Mesothelial cell of epicardium (in vitro differentiated cells): ENCODE results near the gene FUT8. TPM values are rescaled to one million over a fixed set of nuclear protein-coding genes. Genes with fewer than 3 reads are reported as not detected.

Experiments
- DNase-seq, 2 experiments: peaks; one replicate each; pipeline ENCODE4 v3.0.0; 2021; ENCODE audit warnings: low spot score in 2 of 2; ENCODE audit not compliant: unreplicated experiment in 2 of 2
- H3K27ac Mint-ChIP-seq: 2 replicates; pipeline ENCODE4 v1.8.0; 2021; ENCODE audit warnings: mixed read lengths
- H3K27me3 Mint-ChIP-seq: 2 replicates; pipeline ENCODE4 v1.8.0; 2021; ENCODE audit warnings: low read depth, mixed read lengths
- H3K36me3 Mint-ChIP-seq: 2 replicates; pipeline ENCODE4 v1.8.0; 2021; ENCODE audit warnings: mixed read lengths
- H3K4me1 Mint-ChIP-seq: 2 replicates; pipeline ENCODE4 v1.8.0; 2021; ENCODE audit warnings: mixed read lengths
- H3K4me3 Mint-ChIP-seq: 2 replicates; pipeline ENCODE4 v1.8.0; 2021; ENCODE audit warnings: mild to moderate bottlenecking, moderate library complexity, mixed read lengths
- H3K9me3 Mint-ChIP-seq: 2 replicates; pipeline ENCODE4 v1.8.0; 2021; ENCODE audit warnings: mixed read lengths
- total RNA-seq: library from RNA; stranded (reverse); gene quantifications from 3 replicates; pipeline ENCODE4 v1.2.1, GENCODE V29; 2021
- TF ChIP-seq, protein P1 (sequence below): fragments of 200-600 bp; sonication (generic); IDR thresholded peaks from one replicate; pipeline ENCODE4 v1.5.0; 2021; ENCODE audit warnings: antibody characterized with exemption; ENCODE audit not compliant: unreplicated experiment

Gene FUT8
- total RNA-seq, 1 donor from 2014 or later, result 49.4 TPM

DNA sequence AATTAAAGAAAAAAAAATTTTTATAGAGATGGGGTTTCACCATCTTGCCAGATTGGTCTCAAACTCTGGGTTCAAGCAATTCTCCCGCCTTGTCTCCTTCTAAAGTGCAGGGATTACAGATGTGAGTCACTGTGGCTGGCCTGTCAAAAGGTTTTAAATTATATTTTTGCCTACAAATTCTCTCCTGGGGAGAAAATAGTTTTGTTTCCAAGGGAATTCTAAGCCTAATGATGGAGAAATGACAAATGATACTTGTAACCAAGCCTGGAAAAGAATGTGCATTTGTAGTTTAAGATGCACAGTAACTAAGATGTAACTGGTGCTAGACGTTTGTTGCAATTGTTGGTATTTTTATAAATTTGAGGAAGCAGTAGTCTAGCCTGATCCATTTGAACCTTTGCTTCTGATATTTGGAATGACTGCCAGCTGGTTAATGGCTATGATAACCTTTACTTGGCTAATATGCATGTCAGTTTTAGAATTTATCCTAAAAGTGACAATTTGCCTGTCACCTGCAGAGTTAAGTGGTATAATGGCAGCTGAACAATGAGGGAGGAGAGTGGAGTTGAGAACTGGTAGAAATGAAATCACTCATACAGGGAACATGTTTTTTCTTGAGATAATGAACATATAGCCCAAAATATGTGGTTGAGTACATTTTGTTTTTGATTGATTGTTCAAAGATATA is 148.0 kb downstream of the FUT8 start:
- TF ChIP-seq, protein P1, sequence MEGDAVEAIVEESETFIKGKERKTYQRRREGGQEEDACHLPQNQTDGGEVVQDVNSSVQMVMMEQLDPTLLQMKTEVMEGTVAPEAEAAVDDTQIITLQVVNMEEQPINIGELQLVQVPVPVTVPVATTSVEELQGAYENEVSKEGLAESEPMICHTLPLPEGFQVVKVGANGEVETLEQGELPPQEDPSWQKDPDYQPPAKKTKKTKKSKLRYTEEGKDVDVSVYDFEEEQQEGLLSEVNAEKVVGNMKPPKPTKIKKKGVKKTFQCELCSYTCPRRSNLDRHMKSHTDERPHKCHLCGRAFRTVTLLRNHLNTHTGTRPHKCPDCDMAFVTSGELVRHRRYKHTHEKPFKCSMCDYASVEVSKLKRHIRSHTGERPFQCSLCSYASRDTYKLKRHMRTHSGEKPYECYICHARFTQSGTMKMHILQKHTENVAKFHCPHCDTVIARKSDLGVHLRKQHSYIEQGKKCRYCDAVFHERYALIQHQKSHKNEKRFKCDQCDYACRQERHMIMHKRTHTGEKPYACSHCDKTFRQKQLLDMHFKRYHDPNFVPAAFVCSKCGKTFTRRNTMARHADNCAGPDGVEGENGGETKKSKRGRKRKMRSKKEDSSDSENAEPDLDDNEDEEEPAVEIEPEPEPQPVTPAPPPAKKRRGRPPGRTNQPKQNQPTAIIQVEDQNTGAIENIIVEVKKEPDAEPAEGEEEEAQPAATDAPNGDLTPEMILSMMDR, result no peak
- peaks cover 18% of the 10 kb centered on the region for H3K36me3 Mint-ChIP-seq
- H3K27ac Mint-ChIP-seq, result no peak overlapping the region
- no peak for DNase-seq
- H3K27me3 Mint-ChIP-seq, result no peaks in the 10 kb centered on the region
- H3K4me3 Mint-ChIP-seq, result no peak overlapping the region
- H3K4me1 Mint-ChIP-seq, result peaks cover 4% of the 10 kb centered on the region
- H3K9me3 Mint-ChIP-seq, result peaks cover 10% of the 10 kb centered on the region

DNA sequence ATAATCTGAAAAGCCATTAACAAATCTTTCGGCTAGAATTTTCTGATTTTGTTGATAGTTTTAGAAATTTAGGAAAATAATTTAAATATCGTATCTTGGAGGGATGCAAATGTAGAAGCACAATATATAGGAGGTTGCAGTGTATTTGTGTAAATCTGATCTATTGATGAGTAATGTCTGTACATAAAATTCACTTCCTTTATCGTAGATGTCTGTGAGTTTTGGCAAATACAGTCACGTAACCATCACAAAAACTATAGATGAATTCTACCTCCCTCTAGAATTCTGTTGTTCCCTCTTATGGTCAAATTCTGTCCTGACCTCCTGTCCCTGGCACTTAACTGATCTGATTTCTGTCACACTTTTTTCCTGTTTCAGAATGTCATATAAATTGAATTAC is 151.8 kb downstream of the FUT8 start:
- no peaks in the 10 kb centered on the region for H3K27me3 Mint-ChIP-seq
- peaks cover 8% of the 10 kb centered on the region for H3K4me1 Mint-ChIP-seq
- H3K27ac Mint-ChIP-seq, result no peak overlapping the region

DNA sequence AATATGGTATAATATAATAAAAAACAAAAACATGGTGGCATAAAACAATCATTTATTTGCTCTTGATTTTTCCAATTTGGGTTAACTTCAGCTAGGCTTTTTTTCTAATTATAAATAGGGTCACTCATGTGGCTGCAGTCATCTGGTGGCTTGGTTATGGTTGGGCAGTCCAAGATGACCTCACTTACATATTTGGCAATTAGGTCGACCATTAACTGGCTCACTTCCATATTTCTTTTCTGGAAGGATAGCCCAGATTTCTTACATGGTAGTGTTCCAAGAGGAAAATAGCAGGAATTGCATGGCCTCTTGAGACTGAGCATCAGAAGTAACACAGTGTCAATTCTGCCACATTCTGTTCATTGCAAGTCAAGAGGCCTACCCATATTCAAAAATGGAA is 153.4 kb downstream of the FUT8 start:
- H3K4me1 Mint-ChIP-seq, result peaks cover 3% of the 10 kb centered on the region
- H3K27me3 Mint-ChIP-seq, result no peaks in the 10 kb centered on the region
- peaks cover 18% of the 10 kb centered on the region for H3K36me3 Mint-ChIP-seq
- no peak overlapping the region for H3K4me3 Mint-ChIP-seq
- H3K9me3 Mint-ChIP-seq, result peaks cover 16% of the 10 kb centered on the region
- H3K27ac Mint-ChIP-seq, result no peak overlapping the region
- no peak for DNase-seq
- TF ChIP-seq, protein P1, result no peak

More for the DNA sequence above, 151.8 kb downstream of the FUT8 start:
- DNase-seq, result no peak
- TF ChIP-seq, protein P1, result no peak
- Mint-ChIP-seq H3K4me3 (no peak overlapping the region), H3K9me3 (peaks cover 16% of the 10 kb centered on the region), H3K36me3 (peaks cover 18% of the 10 kb centered on the region)

DNA sequence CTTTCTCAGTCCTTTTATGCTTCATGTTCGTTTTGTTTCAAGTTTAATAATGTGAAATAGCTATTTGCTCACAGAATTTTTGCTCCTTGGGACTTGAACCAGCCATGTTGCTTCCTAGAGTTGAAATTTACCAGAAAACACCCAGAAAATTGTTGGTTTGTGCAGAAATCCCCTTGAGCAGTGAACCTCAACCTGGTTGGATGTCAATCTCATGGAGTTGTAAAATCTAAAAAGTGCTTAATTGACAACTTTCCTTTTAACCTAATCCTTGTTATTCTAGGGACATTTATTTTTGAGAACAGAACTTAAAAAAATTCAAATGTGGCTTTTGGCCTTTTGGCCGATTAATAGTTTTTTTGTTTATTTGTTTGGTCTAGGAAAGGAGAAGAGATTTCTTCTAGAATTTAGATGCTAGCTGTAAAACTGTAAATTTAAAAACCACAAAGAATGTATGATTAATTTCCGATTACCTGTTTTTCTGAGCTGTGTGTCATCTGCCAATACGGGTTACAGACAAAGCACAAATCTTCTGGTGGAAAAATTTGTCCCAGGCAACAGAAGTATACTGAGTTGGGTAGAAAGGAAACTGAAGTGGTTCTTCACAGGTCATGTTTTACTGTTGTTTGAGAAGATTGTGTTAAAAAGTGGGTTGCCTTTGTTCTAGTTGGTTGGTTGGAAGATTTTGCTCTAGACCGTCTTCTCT is 154.4 kb downstream of the FUT8 start:
- H3K27me3 Mint-ChIP-seq, result no peaks in the 10 kb centered on the region
- H3K4me3 Mint-ChIP-seq, result no peak overlapping the region
- peaks cover 13% of the 10 kb centered on the region for H3K36me3 Mint-ChIP-seq
- peaks cover 16% of the 10 kb centered on the region for H3K9me3 Mint-ChIP-seq
- DNase-seq, result no peak
- H3K27ac Mint-ChIP-seq, result no peak overlapping the region
- TF ChIP-seq, protein P1, result no peak
- H3K4me1 Mint-ChIP-seq, result peaks cover 3% of the 10 kb centered on the region

DNA sequence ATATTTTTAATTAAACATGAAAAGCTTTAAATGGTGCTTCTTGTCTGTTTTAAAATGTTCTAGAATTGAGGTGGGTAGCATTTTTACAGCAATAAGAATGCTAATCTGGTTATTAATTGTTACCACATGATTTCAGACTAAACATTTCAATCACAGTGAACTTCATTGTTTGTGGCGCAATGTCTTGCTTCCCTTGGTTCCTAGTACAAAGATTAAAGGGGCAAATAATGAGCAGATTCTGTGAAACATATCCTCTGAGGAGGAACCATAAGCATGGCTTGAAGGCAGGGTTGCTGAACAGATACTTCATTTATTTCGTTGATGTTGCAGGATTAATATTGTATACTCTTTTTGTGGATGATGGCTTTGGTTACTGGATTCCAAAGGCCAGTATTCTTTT is 162.1 kb downstream of the FUT8 start:
- Mint-ChIP-seq H3K36me3 (no peaks in the 10 kb centered on the region), H3K27ac (no peak overlapping the region), H3K4me3 (no peak overlapping the region), H3K27me3 (no peaks in the 10 kb centered on the region), H3K9me3 (no peaks in the 10 kb centered on the region), H3K4me1 (no peaks in the 10 kb centered on the region)
- DNase-seq, result no peak
- TF ChIP-seq, protein P1, result no peak
